ENCODE measurements around the gene PGRMC1.

DNA sequence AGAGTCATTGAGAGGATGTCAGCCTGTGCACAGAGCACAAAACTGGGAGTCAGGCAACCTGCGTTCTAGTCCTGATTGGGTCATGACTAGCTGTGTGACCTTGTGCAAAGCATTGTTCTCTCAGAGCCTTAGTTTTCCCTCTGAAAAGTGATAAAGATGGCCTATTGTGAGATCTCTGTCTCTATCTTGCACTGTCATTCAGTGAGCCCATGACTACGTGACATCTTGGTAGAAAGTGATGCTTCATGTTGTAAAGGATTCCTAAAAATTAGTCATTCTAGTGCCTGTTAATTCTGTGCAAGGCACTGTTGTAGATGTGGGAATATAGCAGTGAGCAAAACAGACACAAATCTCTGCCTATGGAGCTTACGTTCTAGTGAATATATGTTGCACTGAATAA lies 2.5 kb downstream of the PGRMC1 start:
- TF ChIP-seq POLR2A (IDR thresholded peaks at IDR 0.05) = no peak
- TF ChIP-seq, protein P1, sequence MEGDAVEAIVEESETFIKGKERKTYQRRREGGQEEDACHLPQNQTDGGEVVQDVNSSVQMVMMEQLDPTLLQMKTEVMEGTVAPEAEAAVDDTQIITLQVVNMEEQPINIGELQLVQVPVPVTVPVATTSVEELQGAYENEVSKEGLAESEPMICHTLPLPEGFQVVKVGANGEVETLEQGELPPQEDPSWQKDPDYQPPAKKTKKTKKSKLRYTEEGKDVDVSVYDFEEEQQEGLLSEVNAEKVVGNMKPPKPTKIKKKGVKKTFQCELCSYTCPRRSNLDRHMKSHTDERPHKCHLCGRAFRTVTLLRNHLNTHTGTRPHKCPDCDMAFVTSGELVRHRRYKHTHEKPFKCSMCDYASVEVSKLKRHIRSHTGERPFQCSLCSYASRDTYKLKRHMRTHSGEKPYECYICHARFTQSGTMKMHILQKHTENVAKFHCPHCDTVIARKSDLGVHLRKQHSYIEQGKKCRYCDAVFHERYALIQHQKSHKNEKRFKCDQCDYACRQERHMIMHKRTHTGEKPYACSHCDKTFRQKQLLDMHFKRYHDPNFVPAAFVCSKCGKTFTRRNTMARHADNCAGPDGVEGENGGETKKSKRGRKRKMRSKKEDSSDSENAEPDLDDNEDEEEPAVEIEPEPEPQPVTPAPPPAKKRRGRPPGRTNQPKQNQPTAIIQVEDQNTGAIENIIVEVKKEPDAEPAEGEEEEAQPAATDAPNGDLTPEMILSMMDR (IDR thresholded peaks at IDR 0.05) = no peak

Measured in adrenal gland (tissue), 5 donors.